ENCODE data around the gene GRID1.

GRID1 gene

GRCh38 chr10:86226016-86226415 is 140.6 kb downstream of the GRID1 start:
- no peak for DNase-seq

- DNase-seq: no peak
Observed at GRCh38 chr10:86225103-86225782, 141.4 kb downstream of the GRID1 start.

- no peak for DNase-seq
Observed at GRCh38 chr10:86224354-86225102, 142.1 kb downstream of the GRID1 start.

GRCh38 chr10:86223256-86223655 is 143.3 kb downstream of the GRID1 start:
- DNase-seq: no peak

GRCh38 chr10:86222687-86223086 is 143.9 kb downstream of the GRID1 start:
- DNase-seq: no peak

GRCh38 chr10:86222336-86222650 is 144.3 kb downstream of the GRID1 start:
- DNase-seq: no peak

GRCh38 chr10:86221442-86222335 is 144.9 kb downstream of the GRID1 start:
- DNase-seq: no peak

- no peak for DNase-seq
Observed at GRCh38 chr10:86220626-86221025, 146.0 kb downstream of the GRID1 start.

- DNase-seq: no peak
Observed at GRCh38 chr10:86219271-86219670, 147.3 kb downstream of the GRID1 start.

GRCh38 chr10:86218842-86219241 is 147.8 kb downstream of the GRID1 start:
- DNase-seq: no peak

GRCh38 chr10:86218160-86218559 is 148.4 kb downstream of the GRID1 start:
- no peak for DNase-seq

- DNase-seq: no peak
Observed at GRCh38 chr10:86217371-86218080, 149.1 kb downstream of the GRID1 start.

GRCh38 chr10:86216886-86217285 is 149.7 kb downstream of the GRID1 start:
- no peak for DNase-seq

- DNase-seq: no peak
Observed at GRCh38 chr10:86215712-86216111, 150.9 kb downstream of the GRID1 start.

GRCh38 chr10:86215046-86215445 is 151.5 kb downstream of the GRID1 start:
- no peak for DNase-seq

GRCh38 chr10:86213148-86213547 is 153.4 kb downstream of the GRID1 start:
- DNase-seq: no peak

- DNase-seq: no peak
Observed at GRCh38 chr10:86212391-86212700, 154.2 kb downstream of the GRID1 start.

- DNase-seq: no peak
Observed at GRCh38 chr10:86211691-86212390, 154.8 kb downstream of the GRID1 start.

GRCh38 chr10:86210416-86210815 is 156.2 kb downstream of the GRID1 start:
- no peak for DNase-seq

GRCh38 chr10:86209726-86210125 is 156.9 kb downstream of the GRID1 start:
- no peak for DNase-seq

- no peak for DNase-seq
Observed at GRCh38 chr10:86207226-86207625, 159.4 kb downstream of the GRID1 start.

- no peak for DNase-seq
Observed at GRCh38 chr10:86206240-86206579, 160.4 kb downstream of the GRID1 start.

Measured in hematopoietic multipotent progenitor cell treated with erythropoietin and hydrocortisone succinate and interleukin-3 and kit ligand, for 8 days (in vitro differentiated cells).